Activated CD8-positive, alpha-beta T cell treated with anti-CD3 and anti-CD28 coated beads for 36 hours (primary cell): ENCODE data around the gene CPD. TPM values are rescaled to one million over a fixed set of nuclear protein-coding genes. Genes with fewer than 3 reads are reported as not detected.

Source experiments
- ATAC-seq: fragments of 200-7000 bp; cut with Tn5 transposase; one replicate; pipeline ENCODE4 v1.10.0; 2021; ENCODE audit warnings: mild to moderate bottlenecking, moderate library complexity
- CTCF ChIA-PET: fragments of 350-600 bp; sonication (Branson Sonifier 250); formaldehyde crosslinking; loops from one replicate; lab custom pipeline; 2021; ENCODE audit warnings: antibody characterized with exemption; lab: Charles Lee
- POLR2A ChIA-PET: fragments of 350-600 bp; sonication (Branson Sonifier 250); formaldehyde crosslinking; loops from one replicate; lab custom pipeline; 2021; ENCODE audit warnings: antibody characterized with exemption; lab: Charles Lee
- DNase-seq: peaks from one replicate; pipeline ENCODE4 v3.0.0-alpha.2; 2020
- H3K27ac Mint-ChIP-seq: one replicate; pipeline ENCODE4 v1.8.0; 2021; ENCODE audit warnings: mild to moderate bottlenecking, mixed read lengths
- H3K27me3 Mint-ChIP-seq: one replicate; pipeline ENCODE4 v1.8.0; 2021; ENCODE audit warnings: mixed read lengths
- H3K36me3 Mint-ChIP-seq: one replicate; pipeline ENCODE4 v1.8.0; 2021; ENCODE audit warnings: low read depth, mixed read lengths
- H3K4me1 Mint-ChIP-seq: one replicate; pipeline ENCODE4 v1.8.0; 2021; ENCODE audit warnings: low read depth, mixed read lengths
- H3K4me3 Mint-ChIP-seq: one replicate; pipeline ENCODE4 v1.8.0; 2021; ENCODE audit warnings: mild to moderate bottlenecking, moderate library complexity, mixed read lengths
- H3K9me3 Mint-ChIP-seq: one replicate; pipeline ENCODE4 v1.8.0; 2021; ENCODE audit warnings: mixed read lengths
- CTCF ChIP-seq: fragments of 200-600 bp; IDR thresholded peaks from one replicate; pipeline ENCODE4 v1.8.0; 2022; ENCODE audit warnings: antibody characterized with exemption, mild to moderate bottlenecking
- intact Hi-C: fragments of 100-400 bp; cut with micrococcal nuclease; formaldehyde crosslinking; loops from one replicate; pipeline ENCODE4 v1.10.0; 2022
- total RNA-seq, 2 experiments: library from RNA; stranded (reverse); gene quantifications; one replicate each; pipeline ENCODE4 v1.2.3, GENCODE V29; 2021

CPD gene
- total RNA-seq, 2 experiments from 2014 or later, result 25.9 to 26.8 TPM

- CTCF ChIA-PET, result interaction anchor here (1.8 kb wide), 1 partner anchor 289 kb away, joined by 4 read pairs; no protein-coding TSS in a partner anchor
- no peak for DNase-seq
- intact Hi-C loops, result no loop called here
- ATAC-seq, result no peak
- no peaks in the 10 kb centered on the region for H3K27me3 Mint-ChIP-seq
- POLR2A ChIA-PET, result no interaction called here
- no peaks in the 10 kb centered on the region for H3K9me3 Mint-ChIP-seq
- peaks cover 19% of the 10 kb centered on the region for H3K36me3 Mint-ChIP-seq
- H3K4me1 Mint-ChIP-seq, result peaks cover 48% of the 10 kb centered on the region
- no peak overlapping the region for H3K4me3 Mint-ChIP-seq
- H3K27ac Mint-ChIP-seq, result no peak overlapping the region
- TF ChIP-seq CTCF, result no peak
Observed at GRCh38 chr17:30382345-30382744, 3.6 kb downstream of the CPD start.

GRCh38 chr17:30388321-30389179, 9.8 kb downstream of the CPD start:
- ChIA-PET POLR2A (interaction anchor here (1.0 kb wide), 2 partner anchors 8 to 9 kb away, joined by 3 read pairs; no protein-coding TSS in a partner anchor), CTCF (interaction anchor here (1.6 kb wide), 1 partner anchor 52 kb away, joined by 5 read pairs; no protein-coding TSS in a partner anchor)
- no peaks in the 10 kb centered on the region for H3K9me3 Mint-ChIP-seq
- no peak for ATAC-seq
- H3K4me3 Mint-ChIP-seq, result no peak overlapping the region
- peaks cover 6% of the 10 kb centered on the region for H3K4me1 Mint-ChIP-seq
- intact Hi-C loops, result no loop called here
- peaks cover 24% of the 10 kb centered on the region for H3K36me3 Mint-ChIP-seq
- TF ChIP-seq CTCF, result no peak
- H3K27ac Mint-ChIP-seq, result no peak overlapping the region
- DNase-seq, result no peak
- no peaks in the 10 kb centered on the region for H3K27me3 Mint-ChIP-seq

GRCh38 chr17:30389756-30390300, 11.1 kb downstream of the CPD start:
- no peak overlapping the region for H3K27ac Mint-ChIP-seq
- intact Hi-C loops, result no loop called here
- DNase-seq, result no peak
- H3K36me3 Mint-ChIP-seq, result peaks cover 23% of the 10 kb centered on the region
- H3K4me1 Mint-ChIP-seq, result peaks cover 11% of the 10 kb centered on the region
- no peaks in the 10 kb centered on the region for H3K27me3 Mint-ChIP-seq
- H3K4me3 Mint-ChIP-seq, result no peak overlapping the region
- no peak for ATAC-seq
- CTCF ChIA-PET, result interaction anchor here (0.9 to 1.6 kb wide), 2 partner anchors 9 to 55 kb away, joined by 3 read pairs; no protein-coding TSS in a partner anchor
- H3K9me3 Mint-ChIP-seq, result no peaks in the 10 kb centered on the region
- TF ChIP-seq CTCF, result no peak
- POLR2A ChIA-PET, result interaction anchor here (1.5 kb wide), 1 partner anchor 9 kb away, joined by 3 read pairs; no protein-coding TSS in a partner anchor

- no peaks in the 10 kb centered on the region for H3K27me3 Mint-ChIP-seq
- DNase-seq (no peak), ATAC-seq (no peak)
- ChIA-PET CTCF (interaction anchor here (0.5 to 1.6 kb wide), 4 partner anchors 11 to 188 kb away, joined by 3 read pairs; no protein-coding TSS in a partner anchor), POLR2A (no interaction called here)
- intact Hi-C loops, result no loop called here
- no peak overlapping the region for H3K27ac Mint-ChIP-seq
- TF ChIP-seq CTCF, result no peak
- no peaks in the 10 kb centered on the region for H3K9me3 Mint-ChIP-seq
- H3K36me3 Mint-ChIP-seq, result peaks cover 15% of the 10 kb centered on the region
- H3K4me3 Mint-ChIP-seq, result no peak overlapping the region
- H3K4me1 Mint-ChIP-seq, result peaks cover 22% of the 10 kb centered on the region
Observed at GRCh38 chr17:30391534-30391933, 12.8 kb downstream of the CPD start.
